Measurements from ENCODE around the gene DPP9. TPM values are rescaled to one million over a fixed set of nuclear protein-coding genes. Genes with fewer than 3 reads are reported as not detected.

DPP9 gene
- total RNA-seq, 1 donor from 2014 or later = 95.8 TPM

DNA sequence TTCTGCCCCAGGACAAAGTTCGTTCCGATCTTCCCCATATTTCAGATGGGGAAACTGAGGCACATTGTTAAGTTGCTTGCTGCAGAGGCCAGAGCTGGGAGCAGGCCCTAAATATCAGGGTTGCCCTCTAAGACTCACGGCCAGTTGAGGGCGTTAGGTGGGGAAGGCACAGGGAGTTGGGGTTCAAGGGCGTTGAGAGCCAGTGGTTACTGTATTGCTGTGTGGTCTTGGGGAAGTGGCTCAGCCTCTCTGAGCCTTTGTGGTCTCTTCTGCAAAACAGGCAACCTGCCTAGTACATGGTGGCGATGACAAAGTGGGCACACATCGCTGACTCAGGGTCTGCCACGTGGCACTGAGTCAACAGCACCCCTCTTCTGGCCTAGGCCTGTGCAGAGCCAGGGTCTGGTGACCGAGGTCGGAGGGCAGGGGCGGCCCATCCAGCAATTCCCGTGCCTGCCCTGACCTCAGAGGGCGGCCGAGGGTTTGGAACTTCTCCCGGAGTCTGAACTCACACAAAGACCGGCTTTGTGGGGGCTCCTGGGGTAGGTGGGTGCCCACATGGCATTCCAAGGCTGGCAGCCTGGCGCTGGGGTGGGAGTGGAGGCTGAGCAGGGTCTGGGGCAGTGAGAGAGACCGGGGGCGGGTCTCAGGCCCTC lies 74.1 kb downstream of the DPP9 start:
- Mint-ChIP-seq H3K9me3 (no peaks in the 10 kb centered on the region), H3K27me3 (ENCODE audit: insufficient read depth) (no peaks in the 10 kb centered on the region), H3K27ac (no peak overlapping the region), H3K36me3 (ENCODE audit: low read depth) (peaks cover 8% of the 10 kb centered on the region), H3K4me1 (ENCODE audit: low read depth) (no peaks in the 10 kb centered on the region), H3K4me3 (no peak overlapping the region)
- no peak for DNase-seq (ENCODE audit: low spot score)
- intact Hi-C loops (cut with micrococcal nuclease) = no loop called here

DNA sequence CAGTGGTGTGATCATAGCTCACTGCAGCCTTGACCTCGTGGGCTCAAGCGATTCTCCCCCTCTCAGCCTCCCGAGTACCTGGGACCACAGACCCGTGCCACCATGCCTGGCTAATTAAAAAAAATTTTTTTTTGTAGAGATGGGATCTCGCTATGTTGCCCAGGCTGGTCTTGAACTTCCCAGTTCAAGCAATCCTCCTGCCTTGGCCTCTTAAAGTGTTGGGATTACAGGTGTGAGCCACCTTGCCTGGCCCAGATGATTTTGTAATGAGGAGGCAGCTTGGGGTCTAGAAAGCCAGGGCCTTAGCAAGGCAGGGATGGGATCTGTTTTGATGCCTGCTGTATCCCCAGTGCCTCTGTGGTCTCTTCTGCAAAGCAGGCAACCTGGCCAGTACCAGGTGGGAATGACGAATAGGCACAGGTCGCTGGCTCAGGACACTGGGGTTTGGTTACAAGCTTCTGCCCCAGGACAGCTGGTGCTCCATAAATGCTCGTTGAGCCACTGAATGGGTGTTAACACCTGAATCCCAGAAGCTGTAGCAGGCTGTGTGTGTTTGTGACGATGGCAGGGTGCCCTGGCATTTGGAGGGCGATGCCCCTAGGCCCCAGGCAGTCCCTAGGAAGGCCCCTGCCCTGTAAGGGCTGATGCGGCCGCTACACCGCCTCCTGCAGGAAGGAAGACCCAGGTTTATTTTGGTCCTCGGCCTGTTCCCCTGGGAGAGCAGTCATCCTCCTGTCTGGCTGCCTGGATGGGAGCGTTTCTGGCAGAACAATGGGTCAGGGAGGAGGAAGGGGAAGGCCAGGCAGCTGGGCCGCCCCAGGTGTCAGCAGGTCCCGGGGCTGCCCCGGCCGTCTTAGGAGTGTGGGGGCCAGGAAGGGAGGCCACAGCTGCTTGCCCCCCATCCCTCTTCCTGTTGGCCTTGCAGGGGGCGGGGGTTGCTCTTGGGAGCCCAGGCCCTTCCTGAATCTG lies 75.7 kb downstream of the DPP9 start:
- Mint-ChIP-seq H3K4me1 (ENCODE audit: low read depth) (no peaks in the 10 kb centered on the region), H3K36me3 (ENCODE audit: low read depth) (peaks cover 5% of the 10 kb centered on the region), H3K27me3 (ENCODE audit: insufficient read depth) (no peaks in the 10 kb centered on the region), H3K9me3 (no peaks in the 10 kb centered on the region), H3K4me3 (no peak overlapping the region), H3K27ac (no peak overlapping the region)
- DNase-seq (ENCODE audit: low spot score) = no peak
- intact Hi-C loops (cut with micrococcal nuclease) = no loop called here

DNA sequence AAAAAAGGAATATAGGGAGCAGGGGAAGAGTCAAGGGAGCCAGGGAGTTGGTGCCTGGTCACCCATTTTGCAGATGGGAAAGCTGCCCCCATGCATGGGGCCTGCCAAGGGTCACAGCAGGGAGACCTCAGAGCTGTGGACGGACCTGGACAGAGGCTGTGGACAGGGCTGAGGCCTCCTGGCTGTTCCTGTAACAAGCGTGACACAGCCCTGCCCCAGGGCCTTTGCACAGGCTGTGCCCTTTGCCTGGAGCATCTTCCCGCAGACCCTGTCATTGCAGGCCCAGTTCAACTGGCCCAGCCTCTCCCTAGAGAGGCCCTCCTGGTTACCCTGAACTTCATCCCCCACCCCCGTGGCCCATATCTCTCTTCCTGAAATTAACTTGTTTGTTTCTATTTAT lies 77.9 kb downstream of the DPP9 start:
- no peak for DNase-seq (ENCODE audit: low spot score)
- H3K4me3 Mint-ChIP-seq = no peak overlapping the region
- intact Hi-C loops (cut with micrococcal nuclease) = no loop called here
- H3K9me3 Mint-ChIP-seq = no peaks in the 10 kb centered on the region
- no peaks in the 10 kb centered on the region for H3K27me3 Mint-ChIP-seq (ENCODE audit: insufficient read depth)
- H3K27ac Mint-ChIP-seq = no peak overlapping the region
- H3K36me3 Mint-ChIP-seq (ENCODE audit: low read depth) = peaks cover 5% of the 10 kb centered on the region
- peaks cover 6% of the 10 kb centered on the region for H3K4me1 Mint-ChIP-seq (ENCODE audit: low read depth)

DNA sequence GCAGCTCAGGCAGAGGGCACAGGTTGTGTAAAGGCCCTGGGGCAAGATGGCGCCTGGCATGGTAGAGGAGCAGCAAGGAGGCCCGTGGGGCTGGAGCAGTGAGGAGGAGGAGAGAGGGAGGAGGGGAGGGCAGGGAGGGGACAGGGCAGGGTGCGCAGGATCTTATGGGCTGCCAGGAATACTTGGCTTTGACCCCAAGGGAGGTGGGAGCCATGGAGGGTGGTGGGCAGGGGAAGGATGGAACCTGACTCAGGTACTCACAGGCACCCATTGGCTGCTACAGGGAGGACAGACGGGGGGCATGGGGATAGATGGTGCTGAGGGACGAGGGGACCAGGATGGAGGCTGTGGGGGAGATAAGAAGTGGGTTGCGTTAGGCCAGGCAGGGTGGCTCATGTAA lies 81.0 kb downstream of the DPP9 start:
- intact Hi-C loops (cut with micrococcal nuclease) = no loop called here
- Mint-ChIP-seq H3K9me3 (no peaks in the 10 kb centered on the region), H3K27ac (no peak overlapping the region), H3K36me3 (ENCODE audit: low read depth) (peaks cover 5% of the 10 kb centered on the region), H3K27me3 (ENCODE audit: insufficient read depth) (no peaks in the 10 kb centered on the region), H3K4me1 (ENCODE audit: low read depth) (peaks cover 20% of the 10 kb centered on the region), H3K4me3 (peak overlapping the region; percentile 7)
- DNase-seq (ENCODE audit: low spot score) = no peak

DNA sequence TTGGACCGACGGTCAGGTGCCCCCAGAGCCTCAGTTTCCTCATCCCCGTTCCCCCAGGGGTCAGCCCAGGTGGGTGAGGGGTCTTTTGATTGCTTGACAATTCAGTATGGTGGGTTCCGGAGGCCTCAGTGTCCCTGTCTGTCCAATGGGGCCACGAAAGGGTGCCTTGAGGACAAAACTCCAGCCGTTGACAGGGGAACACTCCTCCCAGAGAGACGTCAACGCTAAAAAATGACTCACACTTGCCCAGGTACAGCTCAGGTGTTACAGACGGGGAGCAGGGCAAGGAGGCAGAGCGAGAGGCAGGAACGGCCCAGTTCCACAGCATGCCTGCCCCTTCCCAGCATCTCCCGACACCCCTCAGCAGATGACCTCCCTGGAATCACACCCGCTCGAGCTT lies 82.5 kb downstream of the DPP9 start:
- Mint-ChIP-seq H3K27me3 (ENCODE audit: insufficient read depth) (no peaks in the 10 kb centered on the region), H3K9me3 (no peaks in the 10 kb centered on the region), H3K4me1 (ENCODE audit: low read depth) (peaks cover 25% of the 10 kb centered on the region), H3K36me3 (ENCODE audit: low read depth) (peaks cover 2% of the 10 kb centered on the region), H3K27ac (no peak overlapping the region), H3K4me3 (peak overlapping the region; percentile 71)
- intact Hi-C loops (cut with micrococcal nuclease) = no loop called here
- no peak for DNase-seq (ENCODE audit: low spot score)

DNA sequence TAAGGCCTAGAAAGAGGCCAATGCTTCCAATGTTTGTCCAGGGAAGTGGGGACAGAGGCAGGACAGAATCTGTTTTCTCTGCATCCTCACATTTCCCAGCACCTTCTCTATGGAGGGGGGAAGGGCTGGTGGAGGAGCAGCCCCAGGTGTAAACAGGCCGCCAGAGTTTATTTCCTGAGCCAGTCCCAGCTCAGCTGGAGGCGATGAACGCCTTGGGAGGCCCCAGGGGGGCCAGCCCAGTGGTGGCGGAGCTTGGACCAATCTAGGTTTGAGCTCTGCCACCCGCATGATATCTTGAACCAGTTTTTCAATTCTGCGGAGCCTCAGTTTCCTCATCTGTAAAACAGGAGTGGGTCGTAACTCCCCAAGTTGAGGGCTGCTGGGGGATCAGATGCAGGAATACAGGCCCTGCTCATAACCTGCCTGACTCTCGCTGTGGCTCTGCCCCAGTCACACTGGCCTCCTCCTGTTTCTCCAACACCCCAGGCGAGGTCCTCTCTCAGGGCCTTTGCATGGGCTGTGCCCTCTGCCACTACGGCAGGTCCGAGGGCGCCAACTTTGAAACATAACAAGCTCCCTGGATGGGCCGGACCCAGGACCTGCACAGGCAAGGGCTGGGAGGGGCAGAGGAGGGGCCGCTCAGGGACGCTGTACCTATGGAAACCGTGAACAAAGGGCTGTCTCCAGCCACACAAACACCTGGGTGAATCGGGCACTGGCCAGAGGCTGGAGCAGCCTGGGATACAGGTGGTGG lies 83.2 kb downstream of the DPP9 start:
- H3K4me1 Mint-ChIP-seq (ENCODE audit: low read depth) = peaks cover 25% of the 10 kb centered on the region
- H3K9me3 Mint-ChIP-seq = no peaks in the 10 kb centered on the region
- peak overlapping the region; percentile 98 for H3K4me3 Mint-ChIP-seq
- H3K36me3 Mint-ChIP-seq (ENCODE audit: low read depth) = peaks cover 2% of the 10 kb centered on the region
- no peak for DNase-seq (ENCODE audit: low spot score)
- no peaks in the 10 kb centered on the region for H3K27me3 Mint-ChIP-seq (ENCODE audit: insufficient read depth)
- intact Hi-C loops (cut with micrococcal nuclease) = no loop called here
- H3K27ac Mint-ChIP-seq = peak overlapping the region; percentile 94

DNA sequence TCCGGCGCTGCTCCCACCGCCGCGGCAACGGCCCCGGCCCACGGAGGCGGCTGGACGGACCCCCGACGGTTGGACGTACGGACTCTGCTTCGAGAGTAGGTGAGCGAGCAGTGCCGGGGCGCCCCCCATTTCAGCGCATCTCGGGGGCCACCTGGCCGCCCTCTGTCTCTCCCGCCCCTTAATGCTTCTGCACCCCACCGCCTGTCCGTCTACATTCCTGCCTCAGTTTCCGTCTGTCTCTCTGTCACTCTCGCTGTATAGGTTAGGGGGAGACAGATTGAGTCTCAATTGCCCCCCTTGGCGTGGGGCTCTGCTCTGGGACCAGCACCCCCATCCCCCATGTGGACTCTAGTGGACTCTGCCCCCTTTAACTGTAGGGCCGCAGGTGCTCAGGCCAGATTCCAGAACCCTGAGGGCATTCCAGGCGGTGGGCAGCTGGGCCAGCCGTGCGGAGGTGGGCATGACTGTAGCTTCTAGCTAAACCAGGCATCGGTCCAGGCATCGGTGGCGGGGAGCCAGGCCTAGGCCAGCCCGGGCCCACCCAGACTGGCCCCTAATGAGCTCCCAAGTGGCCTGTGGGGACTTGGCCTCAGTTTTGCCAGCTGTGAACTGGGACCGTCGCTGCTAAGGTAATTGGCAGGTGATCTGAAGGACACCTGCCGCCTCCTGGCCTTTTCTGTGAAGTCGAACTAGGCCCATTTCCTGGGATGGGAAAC lies 84.0 kb downstream of the DPP9 start:
- DNase-seq (ENCODE audit: low spot score) = no peak
- Mint-ChIP-seq H3K27me3 (ENCODE audit: insufficient read depth) (no peaks in the 10 kb centered on the region), H3K27ac (peak overlapping the region; percentile 94), H3K4me3 (peak overlapping the region; percentile 98), H3K9me3 (no peaks in the 10 kb centered on the region), H3K4me1 (ENCODE audit: low read depth) (peaks cover 25% of the 10 kb centered on the region), H3K36me3 (ENCODE audit: low read depth) (peaks cover 2% of the 10 kb centered on the region)
- intact Hi-C loops (cut with micrococcal nuclease) = loop anchor here (1.0 to 2.0 kb wide), 6 partner anchors 31 to 1013 kb away; partner anchors contain the start of genes CACTIN, CHAF1A, FEM1A and MYDGF

DNA sequence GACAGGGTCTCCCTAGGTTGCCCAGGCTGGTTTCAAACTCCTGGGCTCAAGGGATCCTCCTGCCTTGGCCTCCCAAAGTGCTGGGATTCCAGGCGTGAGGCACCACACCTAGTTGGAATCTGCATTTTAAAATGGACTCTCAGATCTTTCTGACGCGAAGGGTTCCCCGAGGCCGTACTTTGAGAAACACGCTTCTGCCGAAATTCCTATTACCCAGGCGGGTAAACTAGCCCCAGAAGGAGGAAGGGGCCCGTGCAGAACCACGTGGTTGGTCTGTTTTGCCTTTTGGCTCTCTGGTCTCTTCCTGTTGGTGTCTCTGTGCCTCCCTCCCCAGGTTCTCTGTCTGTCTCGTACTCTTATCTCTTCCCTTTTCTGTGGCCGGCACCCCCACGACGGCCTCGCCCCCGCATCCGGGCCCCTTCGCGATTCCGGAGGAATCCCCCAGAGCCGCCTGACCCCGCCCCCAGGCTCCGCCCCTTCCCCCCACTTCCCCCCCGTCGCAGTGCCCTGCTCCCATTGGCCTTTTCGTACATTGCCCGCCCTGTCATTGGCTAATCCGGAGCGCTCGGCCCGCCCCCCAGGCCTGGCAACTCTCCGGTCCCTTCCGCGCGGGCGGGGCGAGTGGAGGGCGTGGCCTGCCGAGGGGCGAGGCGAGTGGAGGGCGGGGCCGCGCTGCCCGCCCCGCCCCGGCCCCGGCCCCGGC lies 84.7 kb downstream of the DPP9 start, which contains the start of gene TNFAIP8L1:
Gene TNFAIP8L1 (plus strand): TSS at position 689 of the 703 bp plus-strand sequence. CDS start 12,354 bp downstream, outside the sequence.
- Mint-ChIP-seq H3K27ac (peak within 1 kb of the TSS; percentile 94), H3K9me3 (no peaks in the 10 kb centered on the region), H3K4me3 (peak within 1 kb of the TSS; percentile 98), H3K4me1 (ENCODE audit: low read depth) (peaks cover 32% of the 10 kb centered on the region), H3K27me3 (ENCODE audit: insufficient read depth) (no peaks in the 10 kb centered on the region), H3K36me3 (ENCODE audit: low read depth) (peaks cover 2% of the 10 kb centered on the region)
- peak; percentile 99 for DNase-seq (ENCODE audit: low spot score)
- intact Hi-C loops (cut with micrococcal nuclease) = loop anchor here (1.0 to 2.0 kb wide), 6 partner anchors 31 to 1012 kb away; partner anchors contain the start of genes CACTIN, CHAF1A, FEM1A and MYDGF

DNA sequence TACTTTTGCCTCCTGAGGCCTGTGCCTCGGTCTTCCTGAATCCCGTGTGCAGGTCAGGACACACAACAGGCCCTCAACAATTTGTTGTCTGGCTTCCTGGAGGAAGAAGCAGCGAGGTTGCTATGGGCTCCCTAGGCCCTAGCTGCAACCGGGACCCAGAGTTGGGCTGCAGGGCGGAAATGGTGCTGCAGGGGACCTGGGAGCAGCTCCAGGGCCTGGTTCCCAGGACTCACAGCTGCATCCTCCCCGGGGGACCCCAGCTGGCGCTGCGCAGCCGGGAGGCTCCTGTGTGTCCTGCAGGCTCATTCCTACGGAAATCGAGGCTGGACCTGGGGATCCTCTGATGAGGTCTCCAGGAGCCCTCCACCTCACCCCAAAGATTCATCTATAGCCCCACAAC lies 85.3 kb downstream of the DPP9 start:
- Mint-ChIP-seq H3K27ac (no peak overlapping the region), H3K9me3 (no peaks in the 10 kb centered on the region), H3K4me1 (ENCODE audit: low read depth) (peaks cover 34% of the 10 kb centered on the region), H3K4me3 (peak overlapping the region; percentile 13), H3K27me3 (ENCODE audit: insufficient read depth) (peaks cover 2% of the 10 kb centered on the region), H3K36me3 (ENCODE audit: low read depth) (peaks cover 2% of the 10 kb centered on the region)
- intact Hi-C loops (cut with micrococcal nuclease) = loop anchor here (2.0 kb wide), 2 partner anchors 168 to 1012 kb away; partner anchors contain the start of gene CACTIN
- DNase-seq (ENCODE audit: low spot score) = no peak

DNA sequence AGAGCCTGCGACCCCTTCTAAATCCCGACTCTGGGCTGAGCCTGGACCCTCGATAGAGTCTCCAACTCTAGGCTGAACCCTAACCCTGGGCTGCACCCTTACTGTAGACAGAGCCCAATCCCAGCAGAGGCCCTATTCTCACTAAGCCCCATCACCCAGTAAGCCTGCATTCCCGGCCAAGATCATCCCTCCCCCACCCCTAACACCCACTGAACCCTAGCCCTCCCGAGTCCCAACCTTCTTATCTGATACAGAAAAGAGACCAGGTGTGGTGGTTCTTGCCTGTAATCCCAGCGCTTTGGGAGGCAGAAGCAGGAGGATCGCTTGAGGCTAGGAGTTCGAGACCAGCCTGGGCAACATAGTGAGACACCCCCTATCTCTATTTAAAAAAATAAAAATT lies 86.9 kb downstream of the DPP9 start:
- Mint-ChIP-seq H3K27ac (no peak overlapping the region), H3K4me1 (ENCODE audit: low read depth) (peaks cover 37% of the 10 kb centered on the region), H3K9me3 (no peaks in the 10 kb centered on the region), H3K27me3 (ENCODE audit: insufficient read depth) (peaks cover 2% of the 10 kb centered on the region), H3K36me3 (ENCODE audit: low read depth) (peaks cover 2% of the 10 kb centered on the region), H3K4me3 (peak overlapping the region; percentile 47)
- no peak for DNase-seq (ENCODE audit: low spot score)
- intact Hi-C loops (cut with micrococcal nuclease) = loop anchor here (1.0 to 2.0 kb wide), 4 partner anchors 60 to 308 kb away; no protein-coding TSS in a partner anchor

DNA sequence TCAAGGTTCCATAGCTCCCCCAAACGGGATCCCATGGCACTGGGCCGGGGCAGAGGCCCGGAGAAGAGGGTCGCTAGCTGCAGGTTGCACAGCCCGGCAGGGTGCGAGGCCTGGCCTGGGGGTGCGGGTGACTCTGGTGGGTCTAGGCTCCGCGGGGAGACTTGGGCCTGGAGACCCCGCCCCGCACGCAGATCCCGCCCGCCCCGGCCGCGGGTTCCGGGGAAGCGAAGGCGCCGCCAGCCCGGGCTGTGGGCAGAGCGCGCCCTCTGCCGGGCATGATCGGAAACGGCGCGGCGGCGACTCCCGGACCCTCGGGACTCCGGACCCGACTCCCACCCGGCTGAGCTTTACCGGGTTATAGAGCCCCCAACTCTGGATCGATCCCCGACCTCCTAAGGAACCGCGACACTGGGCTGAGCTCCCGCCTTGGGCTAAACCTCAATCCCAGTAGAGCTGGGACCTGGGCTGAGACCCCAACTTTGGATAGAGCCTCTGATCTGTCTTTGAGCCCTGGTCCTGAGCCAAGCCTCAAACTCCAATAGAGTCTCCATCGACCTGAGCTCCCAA lies 87.4 kb downstream of the DPP9 start:
- H3K27ac Mint-ChIP-seq = peak overlapping the region; percentile 18
- intact Hi-C loops (cut with micrococcal nuclease) = loop anchor here (1.0 to 2.0 kb wide), 4 partner anchors 60 to 307 kb away; no protein-coding TSS in a partner anchor
- peak overlapping the region; percentile 39 for H3K4me3 Mint-ChIP-seq
- H3K9me3 Mint-ChIP-seq = no peaks in the 10 kb centered on the region
- peaks cover 34% of the 10 kb centered on the region for H3K4me1 Mint-ChIP-seq (ENCODE audit: low read depth)
- peaks cover 2% of the 10 kb centered on the region for H3K27me3 Mint-ChIP-seq (ENCODE audit: insufficient read depth)
- peak; percentile 75 for DNase-seq (ENCODE audit: low spot score)
- H3K36me3 Mint-ChIP-seq (ENCODE audit: low read depth) = peaks cover 2% of the 10 kb centered on the region

All from activated T-helper 1 cell treated with anti-CD3 and anti-CD28 coated beads, Interleukin-12 subunit alpha, Interleukin-12 subunit beta, Interleukin-2, Interleukin-4 antibody, amounts not matched to agents 30 ng/mL and 10 ng/mL and 1 ng/mL, durations not matched to agents 14 hours and 24 hours and 36 hours (primary cell).